H1 (cell line): Measurements from ENCODE around the gene KCNAB2. TPM values are rescaled to one million over a fixed set of nuclear protein-coding genes. Genes with fewer than 3 reads are reported as not detected.

Experiments used
- CTCF ChIA-PET: fragments of 300-600 bp; sonication (Branson Sonifier 250); formaldehyde crosslinking; loops from one replicate; lab custom pipeline; 2021; ENCODE audit not compliant: partially characterized antibody; lab: Charles Lee
- POLR2A ChIA-PET: fragments of 300-600 bp; sonication (Branson Sonifier 250); formaldehyde crosslinking; loops from one replicate; lab custom pipeline; 2021; ENCODE audit warnings: inconsistent platforms; ENCODE audit not compliant: partially characterized antibody; lab: Charles Lee
- DNase-seq, 2 experiments: peaks; one replicate each; pipeline versions ENCODE4 v3.0.0 to v3.0.0-alpha.2; 2010 to 2022; ENCODE audit warnings: low spot score in 2 of 2, low read depth in 1 of 2, mixed read lengths in 1 of 2
- FAIRE-seq: peaks from 2 replicates; lab custom pipeline; 2011; peaks lifted over from hg19 to GRCh38; lab: Jason Lieb, UNC
- H2AFZ ChIP-seq: 2 replicates; pipeline ENCODE4 v1.8.1; 2012; ENCODE audit warnings: low read length, inconsistent platforms
- H2AK5ac ChIP-seq: 2 replicates; pipeline ENCODE4 v1.6.1; 2013; ENCODE audit warnings: low read depth, low read length
- H2BK120ac ChIP-seq: replicated peaks from 2 replicates; pipeline ENCODE3; 2013; ENCODE audit warnings: low read depth, low read length, inconsistent platforms
- H2BK12ac ChIP-seq: 2 replicates; pipeline ENCODE4 v1.6.1; 2013; ENCODE audit warnings: low read depth, low read length
- H2BK15ac ChIP-seq: 2 replicates; pipeline ENCODE4 v1.6.1; 2013; ENCODE audit warnings: low read length
- H2BK20ac ChIP-seq: 2 replicates; pipeline ENCODE4 v1.6.1; 2013; ENCODE audit warnings: low read length
- H2BK5ac ChIP-seq: 2 replicates; pipeline ENCODE4 v1.6.1; 2013; ENCODE audit warnings: low read depth, low read length
- H3K14ac ChIP-seq: 2 replicates; pipeline ENCODE4 v1.6.1; 2013; ENCODE audit warnings: inconsistent platforms; ENCODE audit not compliant: insufficient read length
- H3K18ac ChIP-seq: 2 replicates; pipeline ENCODE4 v1.6.1; 2013; ENCODE audit warnings: low read length; ENCODE audit errors: extremely low read depth
- H3K23ac ChIP-seq: 2 replicates; pipeline ENCODE4 v1.6.1; 2013; ENCODE audit warnings: inconsistent platforms; ENCODE audit not compliant: insufficient read length
- H3K23me2 ChIP-seq: 2 replicates; pipeline ENCODE4 v1.6.1; 2013; ENCODE audit warnings: low read depth, low read length
- H3K27ac ChIP-seq: 2 replicates; pipeline ENCODE4 v1.6.1; 2011; ENCODE audit warnings: low read depth, low read length, inconsistent platforms
- H3K27me3 ChIP-seq, 4 experiments: replicated peaks in 1 of 4; 1 replicate in 1 of 4; 2 replicates in 3 of 4; pipeline versions ENCODE4 v1.6.1 to v1.8.1; 2011 to 2013; ENCODE audit warnings: low read length in 3 of 4, mild to moderate bottlenecking in 3 of 4, inconsistent platforms in 2 of 4, mixed read lengths in 2 of 4, moderate library complexity in 1 of 4; ENCODE audit not compliant: control insufficient read depth in 3 of 4, insufficient read depth in 3 of 4; ENCODE audit errors: extremely low read depth in 1 of 4
- H3K36me3 ChIP-seq, 4 experiments: 2 replicates each; pipeline versions ENCODE4 v1.6.1 to v1.8.1; 2011 to 2013; ENCODE audit warnings: mild to moderate bottlenecking in 4 of 4, low read length in 3 of 4, moderate library complexity in 2 of 4, control low read depth in 1 of 4, inconsistent platforms in 1 of 4; ENCODE audit not compliant: insufficient read depth in 4 of 4, control insufficient read depth in 2 of 4
- H3K4ac ChIP-seq: replicated peaks from 2 replicates; pipeline ENCODE3; 2013; ENCODE audit warnings: low read length, low read depth, mixed read lengths, inconsistent platforms; ENCODE audit not compliant: insufficient read length
- H3K4me1 ChIP-seq, 4 experiments: replicated peaks in 1 of 4; 1 replicate in 1 of 4; 2 replicates in 3 of 4; pipeline versions ENCODE4 v1.6.1 to v1.8.1; 2011 to 2013; ENCODE audit warnings: low read length in 3 of 4, inconsistent platforms in 2 of 4, mixed read lengths in 1 of 4; ENCODE audit not compliant: insufficient read depth in 4 of 4, control insufficient read depth in 3 of 4
- H3K4me2 ChIP-seq, 2 experiments: 2 replicates each; pipeline versions ENCODE4 v1.6.1 to v1.8.1; 2011 to 2013; ENCODE audit warnings: low read depth in 2 of 2, low read length in 2 of 2, control low read depth in 1 of 2, inconsistent platforms in 1 of 2, mild to moderate bottlenecking in 1 of 2; ENCODE audit not compliant: insufficient read depth in 1 of 2
- H3K4me3 ChIP-seq, 4 experiments: fragments of 200-600, 300-600 bp in 1 of 4; sonication (generic), shearing (Covaris generic), sonication (Bioruptor Twin) in 1 of 4; 2 replicates each; pipeline versions ENCODE4 v1.5.1 to v1.8.1; 2011 to 2016; ENCODE audit warnings: low read length in 4 of 4, low read depth in 3 of 4, control low read depth in 2 of 4, inconsistent platforms in 2 of 4, mild to moderate bottlenecking in 2 of 4, mixed read lengths in 1 of 4, moderate library complexity in 1 of 4; ENCODE audit not compliant: insufficient read depth in 2 of 4; ENCODE audit errors: extremely low read depth in 1 of 4
- H3K56ac ChIP-seq: replicated peaks from 2 replicates; pipeline ENCODE3; 2013; ENCODE audit warnings: low read depth, mild to moderate bottlenecking, mixed read lengths, low read length, inconsistent platforms; ENCODE audit not compliant: insufficient read length
- H3K79me1 ChIP-seq: 2 replicates; pipeline ENCODE4 v1.6.1; 2013; ENCODE audit warnings: low read depth, low read length, control low read depth
- H3K79me2 ChIP-seq, 2 experiments: 2 replicates each; pipeline versions ENCODE4 v1.6.1 to v1.8.1; 2012 to 2013; ENCODE audit warnings: low read length in 2 of 2, mild to moderate bottlenecking in 2 of 2, inconsistent platforms in 1 of 2; ENCODE audit not compliant: insufficient read depth in 2 of 2, control insufficient read depth in 1 of 2
- H3K9ac ChIP-seq, 4 experiments: replicated peaks in 1 of 4; 1 replicate in 1 of 4; 2 replicates in 3 of 4; pipeline versions ENCODE4 v1.6.1 to v1.8.1; 2011 to 2013; ENCODE audit warnings: low read depth in 3 of 4, low read length in 3 of 4, control low read depth in 2 of 4, mild to moderate bottlenecking in 2 of 4, moderate library complexity in 2 of 4, inconsistent platforms in 1 of 4; ENCODE audit errors: extremely low read depth in 1 of 4
- H3K9me3 ChIP-seq, 2 experiments: 2 replicates each; pipeline versions ENCODE4 v1.6.1 to v1.8.1; 2012 to 2013; ENCODE audit warnings: mild to moderate bottlenecking in 2 of 2, moderate library complexity in 2 of 2, control low read depth in 1 of 2, inconsistent platforms in 1 of 2, low read depth in 1 of 2, low read length in 1 of 2, mixed read lengths in 1 of 2; ENCODE audit not compliant: insufficient read depth in 2 of 2
- H4K20me1 ChIP-seq, 2 experiments: replicated peaks in 1 of 2; 2 replicates each; pipeline versions ENCODE3 to v1.8.1; 2011 to 2013; ENCODE audit warnings: inconsistent platforms in 2 of 2, low read length in 2 of 2, mild to moderate bottlenecking in 1 of 2; ENCODE audit not compliant: insufficient read depth in 2 of 2, control insufficient read depth in 1 of 2
- H4K5ac ChIP-seq: 2 replicates; pipeline ENCODE4 v1.6.1; 2013; ENCODE audit warnings: low read length, low read depth, mixed read lengths, inconsistent platforms; ENCODE audit not compliant: insufficient read length
- H4K8ac ChIP-seq: 2 replicates; pipeline ENCODE4 v1.8.0; 2013; ENCODE audit warnings: mild to moderate bottlenecking, moderate library complexity, low read length, inconsistent platforms; ENCODE audit not compliant: insufficient read depth; ENCODE audit errors: extremely low read depth
- H4K91ac ChIP-seq: replicated peaks from 2 replicates; pipeline ENCODE3; 2013; ENCODE audit warnings: low read length, mixed read lengths, inconsistent platforms; ENCODE audit not compliant: insufficient read length
- BCL11A ChIP-seq, 2 experiments: IDR thresholded peaks; one replicate each; pipeline ENCODE4 v1.6.1; 2011; ENCODE audit warnings: low read depth in 2 of 2, low read length in 2 of 2, mild to moderate bottlenecking in 2 of 2
- EGR1 ChIP-seq: IDR thresholded peaks from 2 replicates; pipeline ENCODE4 v1.6.1; 2011; ENCODE audit warnings: low read depth, low read length, borderline replicate concordance
- NRF1 ChIP-seq: IDR thresholded peaks from 2 replicates; pipeline ENCODE4 v1.6.1; 2011; ENCODE audit warnings: mild to moderate bottlenecking, low read depth, low read length, improper control_type of control experiment
- SP1 ChIP-seq: IDR thresholded peaks from 2 replicates; pipeline ENCODE4 v1.6.1; 2011; ENCODE audit warnings: low read depth, low read length
- TBP ChIP-seq: IDR thresholded peaks from 2 replicates; pipeline ENCODE4 v1.6.1; 2011; ENCODE audit warnings: low read depth, low read length, improper control_type of control experiment
- TCF12 ChIP-seq: IDR thresholded peaks from 2 replicates; pipeline ENCODE4 v1.6.1; 2011; ENCODE audit warnings: low read depth, mild to moderate bottlenecking, low read length
- WGBS, 2 experiments: shearing (Covaris generic) in 1 of 2; methylation state at CpG; one replicate each; pipeline versions ENCODE4 v1.1.6 to v1.1.7; 2013 to 2015; ENCODE audit warnings: low lambda C conversion rate in 2 of 2, mixed read lengths in 2 of 2, inconsistent platforms in 1 of 2, low coverage in 1 of 2, missing lambda C conversion rate in 1 of 2; ENCODE audit not compliant: insufficient replicate concordance in 2 of 2, insufficient coverage in 1 of 2, insufficient read length in 1 of 2; ENCODE audit errors: extremely low coverage in 1 of 2, missing lambda C conversion rate in 1 of 2; 5-methylcytosine and 5-hydroxymethylcytosine counted together
- polyA plus RNA-seq, 7 experiments: library from polyadenylated mRNA; depleted of rRNA in 3 of 7; stranded (reverse) in 5 of 7; unstranded in 2 of 7; fragments of >200 nt in 5 of 7; fragments of 200-250 nt in 2 of 7; gene quantifications; 1 replicate in 5 of 7; 2 replicates in 1 of 7; 4 replicates in 1 of 7; pipeline versions ENCODE4 v1.2.1 to v1.2.3, GENCODE V29; 2011 to 2013; ENCODE audit warnings: missing spikeins in 2 of 7, mixed read lengths in 2 of 7
- total RNA-seq: library from RNA; stranded (reverse); fragmentation: NEBNext Ultra II Directional; extraction: Animal tissue kit (Norgen Biotek cat#: 25700); gene quantifications from 2 replicates; pipeline ENCODE4 v1.2.1, GENCODE V29; 2021
- TF ChIP-seq, protein P1 (sequence below): IDR thresholded peaks from 2 replicates; pipeline ENCODE4 v1.6.1; 2012; ENCODE audit warnings: low read length, inconsistent platforms

The KCNAB2 gene
- total and polyA plus RNA-seq, 2 of the 8 experiments (the other 6 are each of a cell fraction or from before 2014, with no cell fraction given) = 4.5 to 7.0 TPM

DNA sequence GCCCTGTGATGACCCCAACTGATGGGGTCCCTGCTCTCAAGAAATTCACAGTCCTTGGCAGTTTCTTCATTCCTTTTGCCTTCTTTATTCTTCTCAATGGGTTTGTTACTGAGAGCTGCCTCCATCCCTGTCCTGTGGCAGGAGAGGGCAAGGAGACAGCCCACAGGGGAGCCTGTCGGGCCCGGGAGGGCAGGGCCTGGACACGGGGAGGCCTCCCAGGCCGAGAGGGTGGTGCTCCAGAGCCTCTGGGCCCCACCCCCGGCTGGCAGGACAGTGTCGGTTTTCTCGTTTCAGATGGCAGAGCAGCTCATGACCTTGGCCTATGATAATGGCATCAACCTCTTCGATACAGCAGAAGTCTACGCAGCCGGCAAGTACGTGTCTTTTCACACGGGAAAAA, 36.2 kb downstream of the KCNAB2 start:
- 0 out of 7 replicates have a peak, but pooled peaks cover 0 to 2% (median 0%) of the 10 kb centered on the region in 4 experiments for H3K27me3 ChIP-seq
- CTCF ChIA-PET = interaction anchor here (0.9 to 5.9 kb wide), 19 partner anchors 9 to 373 kb away, joined by 3 to 38 read pairs (median 5); no protein-coding TSS in a partner anchor
- POLR2A ChIA-PET = no interaction called here

More for the DNA sequence above, 36.2 kb downstream of the KCNAB2 start:
- no peak overlapping the region for H2BK20ac ChIP-seq
- H3K18ac ChIP-seq = no peak overlapping the region
- H3K4me2 ChIP-seq = no peak overlapping the region
- no peaks in the 10 kb centered on the region for H3K36me3 ChIP-seq
- no peak overlapping the region for H3K23ac ChIP-seq
- WGBS, 2 experiments = 92% methylated on average over 12 of the region's 12 CpGs; no CpG with 5 or more reads in 1 of the 2 experiments
- H4K91ac ChIP-seq = no peak overlapping the region
- H2BK5ac ChIP-seq = no peak overlapping the region
- peaks cover 0 to 7% (median 2%) of the 10 kb centered on the region in 4 experiments; a peak in 4 of 7 replicates for H3K4me1 ChIP-seq
- no peak overlapping the region for H3K14ac ChIP-seq
- H3K23me2 ChIP-seq = no peaks in the 10 kb centered on the region
- no peak overlapping the region for H2BK15ac ChIP-seq
- H2AK5ac ChIP-seq = no peak overlapping the region
- H3K9me3 ChIP-seq = no peaks in the 10 kb centered on the region
- H4K8ac ChIP-seq = no peak overlapping the region
- no peaks in the 10 kb centered on the region for H4K20me1 ChIP-seq
- H2BK120ac ChIP-seq = no peak overlapping the region
- H3K79me1 ChIP-seq = no peaks in the 10 kb centered on the region
- DNase-seq (no peak), FAIRE-seq (no peak)
- H3K56ac ChIP-seq = no peak overlapping the region
- no peak overlapping the region for H3K9ac ChIP-seq
- no peak overlapping the region for H3K4ac ChIP-seq
- no peaks in the 10 kb centered on the region for H3K79me2 ChIP-seq
- no peak overlapping the region for H2BK12ac ChIP-seq
- no peak overlapping the region for H3K4me3 ChIP-seq
- no peak overlapping the region for H3K27ac ChIP-seq
- no peak overlapping the region for H4K5ac ChIP-seq
- TF ChIP-seq TBP (no peak), TCF12 (no peak), BCL11A (IDR thresholded peaks at IDR 0.05; ENCODE audit: low read depth in 2 of 2, low read length in 2 of 2) (no peak), SP1 (no peak), EGR1 (no peak), NRF1 (no peak)
- TF ChIP-seq, protein P1, sequence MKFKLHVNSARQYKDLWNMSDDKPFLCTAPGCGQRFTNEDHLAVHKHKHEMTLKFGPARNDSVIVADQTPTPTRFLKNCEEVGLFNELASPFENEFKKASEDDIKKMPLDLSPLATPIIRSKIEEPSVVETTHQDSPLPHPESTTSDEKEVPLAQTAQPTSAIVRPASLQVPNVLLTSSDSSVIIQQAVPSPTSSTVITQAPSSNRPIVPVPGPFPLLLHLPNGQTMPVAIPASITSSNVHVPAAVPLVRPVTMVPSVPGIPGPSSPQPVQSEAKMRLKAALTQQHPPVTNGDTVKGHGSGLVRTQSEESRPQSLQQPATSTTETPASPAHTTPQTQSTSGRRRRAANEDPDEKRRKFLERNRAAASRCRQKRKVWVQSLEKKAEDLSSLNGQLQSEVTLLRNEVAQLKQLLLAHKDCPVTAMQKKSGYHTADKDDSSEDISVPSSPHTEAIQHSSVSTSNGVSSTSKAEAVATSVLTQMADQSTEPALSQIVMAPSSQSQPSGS = no peak
- no peak overlapping the region for H2AFZ ChIP-seq
